HG03469 (cell line): ENCODE results near the gene GPR63.

Experiments
- ATAC-seq: cut with Tn5 transposase; IDR thresholded peaks from one replicate; pipeline ENCODE4 v1.9.1; 2021; ENCODE audit warnings: mild to moderate bottlenecking, moderate library complexity, moderate number of reproducible peaks; ENCODE audit not compliant: unreplicated experiment

GPR63 gene

DNA sequence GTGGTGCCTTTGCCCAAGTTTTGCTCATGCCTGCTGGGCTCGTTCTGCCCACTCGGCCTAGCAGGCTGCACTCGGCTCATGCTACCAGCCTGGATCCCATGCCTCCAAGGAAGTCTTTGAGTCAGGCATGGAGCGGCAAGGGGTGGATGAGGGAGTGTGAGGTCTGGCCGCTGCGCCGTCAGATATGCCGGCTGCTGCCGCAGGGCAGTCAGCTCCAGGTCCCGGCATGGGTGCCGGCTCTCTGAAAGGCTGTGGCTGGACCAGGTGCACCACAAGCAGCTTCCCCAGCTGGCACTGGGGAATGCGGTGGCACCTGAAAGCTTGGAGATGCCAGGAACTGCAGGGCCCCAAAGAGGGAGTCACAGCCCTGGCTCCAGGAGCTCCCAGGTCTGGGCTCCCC, 75.5 kb downstream of the GPR63 start:
- no peak for ATAC-seq

DNA sequence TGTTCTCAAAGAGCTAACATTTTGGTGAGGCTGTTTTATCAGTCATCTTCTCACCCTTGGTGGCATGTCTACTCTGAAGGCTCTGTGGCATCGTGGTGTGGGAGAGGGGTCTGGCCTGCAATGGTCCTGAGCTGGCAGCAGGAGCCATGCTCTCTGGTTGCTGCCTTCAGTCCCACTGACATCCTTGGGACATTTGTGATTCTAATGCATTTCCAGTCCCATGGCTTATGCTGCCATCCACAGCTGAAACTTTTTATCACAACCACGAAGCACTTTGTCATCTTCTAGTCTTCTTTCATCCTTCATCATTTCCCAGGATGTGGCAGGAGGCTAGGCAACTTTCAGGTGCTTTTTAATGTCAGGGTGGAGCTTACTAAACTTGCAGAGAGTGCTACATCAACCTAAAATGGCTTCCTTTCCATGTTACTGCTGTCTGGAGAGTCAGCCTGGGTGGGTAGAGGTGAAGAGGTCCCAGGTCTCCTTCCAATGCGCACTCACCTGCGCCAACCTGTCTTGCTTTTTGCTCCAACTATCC, 77.1 kb downstream of the GPR63 start:
- no peak for ATAC-seq

DNA sequence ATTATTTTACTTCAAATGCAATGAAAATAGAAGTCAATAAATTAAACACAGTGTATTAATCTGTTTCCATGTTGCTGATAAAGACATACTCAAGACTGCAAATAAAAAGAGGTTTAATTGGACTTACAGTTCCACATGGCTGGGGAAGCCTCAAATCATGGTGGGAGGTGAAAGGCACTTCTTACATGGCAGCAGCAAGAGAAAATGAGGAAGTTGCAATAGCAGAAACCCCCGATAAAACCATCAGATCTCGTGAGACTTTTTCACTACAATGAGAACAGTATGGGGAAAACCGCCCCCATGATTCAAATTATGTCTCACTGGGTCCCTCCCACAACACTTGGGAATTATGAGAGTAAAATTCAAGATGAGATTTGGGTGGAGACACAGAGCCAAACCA, 82.2 kb downstream of the GPR63 start:
- ATAC-seq, result no peak

DNA sequence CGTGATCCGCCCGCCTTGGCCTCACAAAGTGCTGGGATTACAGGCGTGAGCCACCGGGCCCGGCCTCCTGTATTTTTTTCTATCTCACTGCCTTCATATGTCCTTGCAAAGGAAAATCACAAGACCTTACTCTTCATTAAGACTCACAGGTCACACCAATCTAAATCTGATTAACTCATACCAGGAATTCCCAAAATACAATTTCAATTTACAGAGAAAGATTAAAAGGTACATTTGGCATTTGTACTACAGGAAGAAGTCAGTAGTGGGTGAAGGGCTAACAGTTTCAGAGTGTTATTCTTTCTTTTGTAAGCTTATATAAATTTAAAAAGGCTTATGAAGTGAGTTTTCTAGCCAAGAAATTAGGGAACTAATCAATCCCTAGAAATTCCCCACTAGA, 87.4 kb downstream of the GPR63 start:
- no peak for ATAC-seq
